ENCODE results near the gene RWDD4. TPM values are rescaled to one million over a fixed set of nuclear protein-coding genes. Genes with fewer than 3 reads are reported as not detected.

RWDD4 gene
- total RNA-seq, 1 donor from 2014 or later: 19.6 TPM

DNA sequence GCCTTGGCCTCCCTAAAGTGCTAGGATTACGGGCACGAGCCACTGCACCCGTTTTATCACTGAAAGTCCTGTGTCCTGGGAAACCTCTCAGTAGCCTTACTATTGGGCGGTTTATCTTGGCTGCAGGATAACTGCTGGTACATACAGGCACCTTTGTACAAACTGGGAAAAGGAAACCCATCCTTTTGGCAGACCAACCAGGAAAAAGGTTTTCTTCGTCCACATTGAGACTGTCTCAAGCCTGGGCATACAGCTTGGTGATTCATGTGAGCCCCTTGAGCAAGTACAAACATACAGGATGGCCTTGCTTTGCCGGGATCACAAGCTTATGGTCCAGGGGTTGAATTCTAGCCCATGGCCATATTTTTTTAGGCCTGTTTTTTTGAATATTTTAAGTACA lies 32.8 kb downstream of the RWDD4 start:
- H3K36me3 Mint-ChIP-seq (ENCODE audit: insufficient read depth): no peaks in the 10 kb centered on the region

DNA sequence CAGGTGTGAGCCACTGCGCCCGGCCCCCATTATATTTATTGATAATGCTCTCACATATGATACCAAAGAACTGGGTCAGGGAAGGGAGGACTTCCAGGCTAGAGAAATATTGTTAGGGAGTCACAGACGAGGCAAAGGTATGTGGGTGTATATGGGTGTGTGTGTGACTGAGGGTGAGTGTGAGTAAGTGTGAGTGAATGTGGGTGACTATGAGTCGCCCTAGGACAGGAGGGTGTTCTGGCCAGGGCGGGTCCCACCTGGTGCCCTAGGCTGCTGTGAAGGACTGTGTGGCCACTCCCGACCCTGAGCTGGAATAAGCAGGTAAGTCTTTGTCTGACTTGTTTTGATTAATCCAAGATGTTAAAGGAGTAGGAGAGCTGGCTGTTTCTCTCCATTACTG lies 34.4 kb downstream of the RWDD4 start:
- TF ChIP-seq, protein P1, sequence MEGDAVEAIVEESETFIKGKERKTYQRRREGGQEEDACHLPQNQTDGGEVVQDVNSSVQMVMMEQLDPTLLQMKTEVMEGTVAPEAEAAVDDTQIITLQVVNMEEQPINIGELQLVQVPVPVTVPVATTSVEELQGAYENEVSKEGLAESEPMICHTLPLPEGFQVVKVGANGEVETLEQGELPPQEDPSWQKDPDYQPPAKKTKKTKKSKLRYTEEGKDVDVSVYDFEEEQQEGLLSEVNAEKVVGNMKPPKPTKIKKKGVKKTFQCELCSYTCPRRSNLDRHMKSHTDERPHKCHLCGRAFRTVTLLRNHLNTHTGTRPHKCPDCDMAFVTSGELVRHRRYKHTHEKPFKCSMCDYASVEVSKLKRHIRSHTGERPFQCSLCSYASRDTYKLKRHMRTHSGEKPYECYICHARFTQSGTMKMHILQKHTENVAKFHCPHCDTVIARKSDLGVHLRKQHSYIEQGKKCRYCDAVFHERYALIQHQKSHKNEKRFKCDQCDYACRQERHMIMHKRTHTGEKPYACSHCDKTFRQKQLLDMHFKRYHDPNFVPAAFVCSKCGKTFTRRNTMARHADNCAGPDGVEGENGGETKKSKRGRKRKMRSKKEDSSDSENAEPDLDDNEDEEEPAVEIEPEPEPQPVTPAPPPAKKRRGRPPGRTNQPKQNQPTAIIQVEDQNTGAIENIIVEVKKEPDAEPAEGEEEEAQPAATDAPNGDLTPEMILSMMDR (IDR thresholded peaks at IDR 0.05; ENCODE audit: unreplicated experiment): no peak
- peaks cover 10% of the 10 kb centered on the region for H3K4me1 Mint-ChIP-seq (ENCODE audit: low read depth)
- no peak for DNase-seq (ENCODE audit: low spot score, unreplicated experiment)
- no peaks in the 10 kb centered on the region for H3K36me3 Mint-ChIP-seq (ENCODE audit: insufficient read depth)
- no peaks in the 10 kb centered on the region for H3K27me3 Mint-ChIP-seq
- H3K27ac Mint-ChIP-seq: no peak overlapping the region
- no peak overlapping the region for H3K4me3 Mint-ChIP-seq (ENCODE audit: low read depth)
- no peaks in the 10 kb centered on the region for H3K9me3 Mint-ChIP-seq (ENCODE audit: low read depth)

More for the DNA sequence above, 32.8 kb downstream of the RWDD4 start:
- H3K27ac Mint-ChIP-seq: no peak overlapping the region
- no peak overlapping the region for H3K4me3 Mint-ChIP-seq (ENCODE audit: low read depth)
- H3K4me1 Mint-ChIP-seq (ENCODE audit: low read depth): peaks cover 5% of the 10 kb centered on the region
- DNase-seq (ENCODE audit: low spot score, unreplicated experiment): no peak
- H3K9me3 Mint-ChIP-seq (ENCODE audit: low read depth): no peaks in the 10 kb centered on the region
- H3K27me3 Mint-ChIP-seq: no peaks in the 10 kb centered on the region
- TF ChIP-seq, protein P1 (IDR thresholded peaks at IDR 0.05; ENCODE audit: unreplicated experiment): no peak

DNA sequence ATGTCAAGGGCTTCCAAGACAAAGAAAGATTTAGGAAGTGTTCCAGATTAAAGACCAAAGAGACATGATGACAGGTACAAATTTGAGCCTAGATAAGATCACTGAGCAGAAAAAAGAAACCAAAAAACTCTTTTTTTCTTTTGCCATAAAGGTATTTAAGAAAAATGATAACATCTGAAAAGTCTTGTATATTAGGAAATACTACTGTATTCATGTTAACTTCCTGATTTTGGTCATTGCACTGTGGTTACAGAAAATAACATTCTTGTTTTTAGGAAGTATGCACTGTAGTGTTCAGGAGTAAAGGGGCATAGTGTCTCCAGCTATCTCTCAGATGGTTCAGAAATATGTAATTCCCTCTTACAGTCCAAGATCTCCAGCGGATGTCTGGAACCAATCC lies 37.1 kb downstream of the RWDD4 start:
- no peak for DNase-seq (ENCODE audit: low spot score, unreplicated experiment)
- TF ChIP-seq, protein P1 (IDR thresholded peaks at IDR 0.05; ENCODE audit: unreplicated experiment): no peak
- Mint-ChIP-seq H3K9me3 (ENCODE audit: low read depth) (no peaks in the 10 kb centered on the region), H3K27me3 (no peaks in the 10 kb centered on the region), H3K27ac (no peak overlapping the region), H3K4me3 (ENCODE audit: low read depth) (no peak overlapping the region), H3K4me1 (ENCODE audit: low read depth) (peaks cover 29% of the 10 kb centered on the region), H3K36me3 (ENCODE audit: insufficient read depth) (no peaks in the 10 kb centered on the region)

DNA sequence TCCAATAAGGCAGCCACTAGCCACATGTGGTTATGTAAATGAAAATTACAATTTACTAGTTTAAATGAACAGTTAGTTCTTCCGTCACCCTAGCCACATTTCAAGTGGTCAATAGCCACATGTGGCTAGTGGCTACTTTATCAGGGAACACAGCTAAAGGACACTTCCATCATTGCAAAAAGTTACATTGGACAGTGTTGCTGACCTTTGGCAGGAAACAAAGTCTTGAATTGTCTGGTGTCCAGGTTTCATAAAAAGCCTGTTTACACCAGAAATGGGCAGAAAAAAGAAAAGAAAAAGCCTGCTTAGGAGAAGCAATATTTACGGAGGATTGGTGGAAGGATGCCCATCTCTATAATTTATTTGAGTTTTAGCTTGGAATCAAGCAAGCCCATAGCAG lies 38.6 kb downstream of the RWDD4 start:
- TF ChIP-seq, protein P1 (IDR thresholded peaks at IDR 0.05; ENCODE audit: unreplicated experiment): no peak
- peaks cover 31% of the 10 kb centered on the region for H3K4me1 Mint-ChIP-seq (ENCODE audit: low read depth)
- H3K4me3 Mint-ChIP-seq (ENCODE audit: low read depth): no peak overlapping the region
- H3K9me3 Mint-ChIP-seq (ENCODE audit: low read depth): no peaks in the 10 kb centered on the region
- H3K27ac Mint-ChIP-seq: no peak overlapping the region
- no peak for DNase-seq (ENCODE audit: low spot score, unreplicated experiment)
- H3K36me3 Mint-ChIP-seq (ENCODE audit: insufficient read depth): no peaks in the 10 kb centered on the region
- H3K27me3 Mint-ChIP-seq: no peaks in the 10 kb centered on the region

DNA sequence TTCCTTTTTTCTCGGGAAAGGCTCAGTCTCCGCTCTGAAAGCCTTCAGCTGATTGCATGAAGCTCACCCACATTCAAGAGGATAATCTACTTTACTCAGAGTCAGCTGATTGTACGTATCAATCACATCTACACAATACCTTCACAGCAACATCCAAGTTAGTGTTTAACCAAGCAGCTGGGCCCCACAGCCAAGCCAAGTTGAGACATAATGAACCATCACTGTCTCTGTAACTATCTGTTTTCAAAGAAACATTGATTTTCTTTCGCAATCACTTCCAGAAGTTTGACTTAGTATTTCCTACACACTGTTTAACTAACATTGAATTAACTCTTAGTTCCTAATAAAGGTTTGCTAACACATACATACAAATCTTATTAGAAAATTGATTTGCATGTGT lies 40.3 kb downstream of the RWDD4 start:
- Mint-ChIP-seq H3K36me3 (ENCODE audit: insufficient read depth) (no peaks in the 10 kb centered on the region), H3K27ac (peak overlapping the region; percentile 91), H3K4me1 (ENCODE audit: low read depth) (peaks cover 31% of the 10 kb centered on the region), H3K27me3 (no peaks in the 10 kb centered on the region), H3K9me3 (ENCODE audit: low read depth) (no peaks in the 10 kb centered on the region), H3K4me3 (ENCODE audit: low read depth) (peak overlapping the region; percentile 66)
- TF ChIP-seq, protein P1 (IDR thresholded peaks at IDR 0.05; ENCODE audit: unreplicated experiment): no peak
- DNase-seq (ENCODE audit: low spot score, unreplicated experiment): no peak
